IMR-90 (cell line): Measurements from ENCODE around the gene NUDT3. TPM values are rescaled to one million over a fixed set of nuclear protein-coding genes. Genes with fewer than 3 reads are reported as not detected.

Source experiments
- ATAC-seq: fragments of 200-7000 bp; cut with Tn5 transposase; 2 replicates; pipeline ENCODE4 v1.9.1; 2020; ENCODE audit warnings: low read depth, mild to moderate bottlenecking, moderate library complexity
- BruUV-seq: library from RNA; stranded (reverse); fragments of 400-500 nt; replicated peaks from 2 replicates; lab custom pipeline; 2021; lab: Mats Ljungman, UMichigan
- CTCF ChIA-PET: fragments of 300-600 bp; formaldehyde crosslinking; extraction: SDS; loops from one replicate; lab custom pipeline; 2021; ENCODE audit warnings: antibody characterized with exemption; lab: Yijun Ruan, JAX
- POLR2A ChIA-PET: fragments of 300-600 bp; sonication (Branson Sonifier 250); formaldehyde crosslinking; loops from one replicate; lab custom pipeline; 2022; ENCODE audit warnings: antibody characterized with exemption; ENCODE audit not compliant: unreplicated experiment; lab: Charles Lee
- DNase-seq: peaks from one replicate; pipeline ENCODE4 v3.0.0; 2013
- H2AFZ ChIP-seq: replicated peaks from 2 replicates; pipeline ENCODE3; 2013; ENCODE audit warnings: low read length, mild to moderate bottlenecking; ENCODE audit not compliant: poor library complexity
- H2AK5ac ChIP-seq: 2 replicates; pipeline ENCODE4 v1.6.1; 2013; ENCODE audit warnings: low read depth, low read length, inconsistent platforms
- H2AK9ac ChIP-seq: replicated peaks from 2 replicates; pipeline ENCODE3; 2013; ENCODE audit warnings: mild to moderate bottlenecking, low read depth, low read length, moderate library complexity; ENCODE audit not compliant: poor library complexity
- H2BK120ac ChIP-seq: 2 replicates; pipeline ENCODE4 v1.6.1; 2013; ENCODE audit warnings: low read depth, low read length, inconsistent platforms
- H2BK15ac ChIP-seq: 3 replicates; pipeline ENCODE4 v1.6.1; 2013; ENCODE audit warnings: low read depth, low read length, inconsistent platforms
- H2BK20ac ChIP-seq: 2 replicates; pipeline ENCODE4 v1.6.1; 2013; ENCODE audit warnings: low read depth, mild to moderate bottlenecking, inconsistent platforms, low read length, moderate library complexity
- H2BK5ac ChIP-seq: 2 replicates; pipeline ENCODE4 v1.6.1; 2013; ENCODE audit warnings: mild to moderate bottlenecking, low read depth, low read length, inconsistent platforms; ENCODE audit not compliant: poor library complexity, severe bottlenecking
- H3K14ac ChIP-seq: replicated peaks from 2 replicates; pipeline ENCODE4 v1.6.1; 2013; ENCODE audit warnings: low read depth, low read length, inconsistent platforms
- H3K18ac ChIP-seq: 2 replicates; pipeline ENCODE4 v1.6.1; 2013; ENCODE audit warnings: low read depth, low read length, control low read depth
- H3K23ac ChIP-seq: 2 replicates; pipeline ENCODE4 v1.6.1; 2013; ENCODE audit warnings: low read depth, low read length, inconsistent platforms
- H3K27ac ChIP-seq: 2 replicates; pipeline ENCODE4 v1.5.1; 2013; ENCODE audit warnings: mild to moderate bottlenecking, control low read depth, low read length; ENCODE audit not compliant: insufficient read depth
- H3K27me3 ChIP-seq: 2 replicates; pipeline ENCODE4 v1.6.1; 2013; ENCODE audit warnings: low read length; ENCODE audit not compliant: control insufficient read depth, insufficient read depth
- H3K36me3 ChIP-seq: 2 replicates; pipeline ENCODE4 v1.6.1; 2013; ENCODE audit warnings: low read length, mixed read lengths; ENCODE audit not compliant: control insufficient read depth, insufficient read depth
- H3K4ac ChIP-seq: 2 replicates; pipeline ENCODE4 v1.6.1; 2013; ENCODE audit warnings: low read depth, low read length, inconsistent platforms
- H3K4me1 ChIP-seq: 2 replicates; pipeline ENCODE4 v1.6.1; 2013; ENCODE audit warnings: low read length, mixed read lengths; ENCODE audit not compliant: control insufficient read depth, insufficient read depth
- H3K4me2 ChIP-seq: 2 replicates; pipeline ENCODE4 v1.6.1; 2013; ENCODE audit warnings: low read depth, mild to moderate bottlenecking, control low read depth, low read length, moderate library complexity
- H3K4me3 ChIP-seq: 2 replicates; pipeline ENCODE4 v1.5.1; 2013; ENCODE audit warnings: low read depth, mild to moderate bottlenecking, control low read depth, low read length, moderate library complexity; ENCODE audit not compliant: insufficient read depth
- H3K56ac ChIP-seq: 2 replicates; pipeline ENCODE4 v1.6.1; 2013; ENCODE audit warnings: low read length, inconsistent platforms; ENCODE audit not compliant: insufficient read depth; ENCODE audit errors: extremely low read depth
- H3K79me1 ChIP-seq, 2 experiments: 2 replicates each; pipeline ENCODE4 v1.6.1; 2013; ENCODE audit warnings: low read length in 2 of 2, inconsistent platforms in 1 of 2, low read depth in 1 of 2
- H3K9ac ChIP-seq: 2 replicates; pipeline ENCODE4 v1.6.1; 2013; ENCODE audit warnings: low read depth, low read length, control low read depth
- H3K9me1 ChIP-seq: 2 replicates; pipeline ENCODE4 v1.6.1; 2013; ENCODE audit warnings: low read length, inconsistent platforms; ENCODE audit not compliant: insufficient read depth
- H3K9me3 ChIP-seq: 2 replicates; pipeline ENCODE4 v1.6.1; 2013; ENCODE audit warnings: low read length; ENCODE audit not compliant: control insufficient read depth, insufficient read depth
- H4K20me1 ChIP-seq: 2 replicates; pipeline ENCODE4 v1.6.1; 2013; ENCODE audit warnings: low read length, inconsistent platforms; ENCODE audit not compliant: insufficient read depth
- H4K5ac ChIP-seq: 2 replicates; pipeline ENCODE4 v1.6.1; 2013; ENCODE audit warnings: mild to moderate bottlenecking, low read depth, low read length, control low read depth
- H4K8ac ChIP-seq, 2 experiments: 2 replicates each; pipeline ENCODE4 v1.6.1; 2013; ENCODE audit warnings: low read depth in 2 of 2, low read length in 2 of 2, control low read depth in 1 of 2, inconsistent platforms in 1 of 2
- H4K91ac ChIP-seq: 2 replicates; pipeline ENCODE4 v1.6.1; 2013; ENCODE audit warnings: low read depth, low read length, inconsistent platforms; ENCODE audit not compliant: insufficient read depth
- BHLHE40 ChIP-seq: fragments of 150-350 bp; IDR thresholded peaks from 2 replicates; pipeline ENCODE4 v1.6.1; 2016; ENCODE audit warnings: mild to moderate bottlenecking, low read depth, low read length
- CEBPB ChIP-seq: IDR thresholded peaks from 2 replicates; pipeline ENCODE4 v1.6.1; 2012; ENCODE audit warnings: low read depth, low read length, improper control_type of control experiment
- CHD1 ChIP-seq: IDR thresholded peaks from 2 replicates; pipeline ENCODE4 v1.6.1; 2012; ENCODE audit warnings: low read depth, low read length, improper control_type of control experiment
- FOS ChIP-seq: fragments of 150-350 bp; IDR thresholded peaks from 2 replicates; pipeline ENCODE4 v1.6.1; 2016; ENCODE audit warnings: low read depth, low read length
- MAFK ChIP-seq: IDR thresholded peaks from 2 replicates; pipeline ENCODE4 v1.6.1; 2012; ENCODE audit warnings: low read depth, low read length, improper control_type of control experiment
- MAZ ChIP-seq: IDR thresholded peaks from 2 replicates; pipeline ENCODE4 v1.6.1; 2012; ENCODE audit warnings: low read depth, mild to moderate bottlenecking, low read length, improper control_type of control experiment, moderate library complexity, borderline replicate concordance
- MXI1 ChIP-seq: IDR thresholded peaks from 2 replicates; pipeline ENCODE4 v1.6.1; 2012; ENCODE audit warnings: low read depth, mild to moderate bottlenecking, low read length, moderate library complexity, borderline replicate concordance
- NFE2L2 ChIP-seq: fragments of 150-350 bp; IDR thresholded peaks from 2 replicates; pipeline ENCODE4 v1.6.1; 2016; ENCODE audit warnings: low read depth, mild to moderate bottlenecking, low read length
- POLR2A ChIP-seq: IDR thresholded peaks from 2 replicates; pipeline ENCODE4 v1.6.1; 2012; ENCODE audit warnings: mild to moderate bottlenecking, low read depth, low read length
- RAD21 ChIP-seq: IDR thresholded peaks from 2 replicates; pipeline ENCODE4 v1.6.1; 2012; ENCODE audit warnings: low read length, improper control_type of control experiment
- RFX5 ChIP-seq: IDR thresholded peaks from 2 replicates; pipeline ENCODE4 v1.8.0; 2012; ENCODE audit warnings: low read depth, mild to moderate bottlenecking, low read length, moderate library complexity
- SMC3 ChIP-seq: fragments of 150-350 bp; IDR thresholded peaks from 2 replicates; pipeline ENCODE4 v1.6.1; 2016; ENCODE audit warnings: low read depth, mild to moderate bottlenecking, antibody characterized with exemption, low read length, moderate library complexity
- WGBS, 2 experiments: methylation state at CpG; one replicate each; pipeline versions ENCODE4 v1.1.5 to v1.1.7; 2013; ENCODE audit warnings: missing lambda C conversion rate in 2 of 2; ENCODE audit not compliant: insufficient read length in 1 of 2; ENCODE audit errors: extremely low coverage in 2 of 2; 5-methylcytosine and 5-hydroxymethylcytosine counted together
- dilution Hi-C: fragments of 300-500 bp; cut with HindIII; formaldehyde crosslinking; loops from one replicate; pipeline ENCODE4 v1.14.3; 2018; ENCODE audit warnings: low sequenced_read_pairs; ENCODE audit not compliant: unreplicated experiment
- in situ Hi-C: fragments of 300-500 bp; cut with MboI; formaldehyde crosslinking; loops from 3 replicates; pipeline ENCODE4 v1.14.3; 2019; ENCODE audit warnings: low sequenced_read_pairs, inconsistent platforms, mixed read lengths
- intact Hi-C: fragments of 100-400 bp; cut with micrococcal nuclease; formaldehyde crosslinking; loops from 2 replicates; pipeline ENCODE4 v1.10.0; 2022
- polyA plus RNA-seq, 3 experiments: library from polyadenylated mRNA; depleted of rRNA; stranded (reverse); fragments of >200 nt; gene quantifications; 2 replicates each; pipeline ENCODE4 v1.2.3, GENCODE V29; 2012; ENCODE audit warnings: low replicate concordance in 1 of 3
- total RNA-seq: library from RNA; depleted of rRNA; stranded (reverse); fragments of >200 nt; gene quantifications from 2 replicates; pipeline ENCODE4 v1.2.3, GENCODE V29; 2012
- TF ChIP-seq, protein P1 (sequence below): fragments of 150-350 bp; IDR thresholded peaks from 2 replicates; pipeline ENCODE4 v1.6.1; 2016; ENCODE audit warnings: low read depth, mild to moderate bottlenecking, low read length, moderate library complexity, borderline replicate concordance
- TF ChIP-seq, protein P2 (sequence below): conservative IDR thresholded peaks from 2 replicates; pipeline ENCODE4 v1.5.1; 2012; ENCODE audit warnings: mild to moderate bottlenecking, low read depth, low read length, improper control_type of control experiment
- TF ChIP-seq, protein P3 (sequence below): fragments of 150-350 bp; IDR thresholded peaks from 2 replicates; pipeline ENCODE4 v1.6.1; 2017; ENCODE audit warnings: mild to moderate bottlenecking, antibody characterized with exemption, low read length, low read depth

Gene NUDT3
- total and polyA plus RNA-seq, 2 of the 4 experiments (the other 2 are of a cell fraction): 10.1 to 17.2 TPM

DNA sequence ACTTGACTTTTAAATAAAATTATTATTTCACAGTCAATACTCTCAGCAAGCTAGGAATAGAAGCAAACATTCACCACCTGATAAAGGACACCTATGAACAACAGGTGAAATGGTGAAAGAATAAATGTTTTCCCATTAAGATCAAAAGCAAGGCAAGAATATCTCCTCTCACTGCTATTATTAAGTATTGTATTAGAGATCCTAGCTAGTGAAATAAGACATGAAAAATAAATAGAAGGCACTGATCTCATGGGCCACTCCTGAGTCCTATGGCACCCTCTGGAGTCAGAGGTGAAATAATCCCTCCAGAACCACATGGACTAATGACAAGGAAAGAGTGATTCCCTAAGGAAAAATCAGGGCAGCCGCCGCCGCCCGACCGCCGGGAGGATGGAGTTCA, 4.0 kb upstream of the NUDT3 start:
- no peak overlapping the region for H2BK120ac ChIP-seq
- no peak overlapping the region for H4K91ac ChIP-seq
- H3K79me1 ChIP-seq: peaks cover 0 to 6% of the 10 kb centered on the region in 2 experiments; a peak in 3 of 4 replicates
- no peak overlapping the region for H3K9ac ChIP-seq
- no peak overlapping the region for H3K14ac ChIP-seq
- H3K23ac ChIP-seq: no peak overlapping the region
- H2BK15ac ChIP-seq: no peak overlapping the region
- dilution Hi-C loops: no loop called here
- H3K27me3 ChIP-seq: no peaks in the 10 kb centered on the region
- no peak overlapping the region for H2AFZ ChIP-seq
- no peak overlapping the region for H3K27ac ChIP-seq
- BruUV-seq: no TSS peak
- no peaks in the 10 kb centered on the region for H3K9me1 ChIP-seq
- H3K36me3 ChIP-seq: no peaks in the 10 kb centered on the region
- DNase-seq (no peak), ATAC-seq (no peak)
- in situ Hi-C loops: no loop called here
- H2AK9ac ChIP-seq: no peak overlapping the region
- H3K4me3 ChIP-seq: no peak overlapping the region
- no peak overlapping the region for H3K18ac ChIP-seq
- no peaks in the 10 kb centered on the region for H4K20me1 ChIP-seq
- WGBS, 2 experiments: no CpG with 5 or more reads among the region's 6 CpGs
- no peak overlapping the region for H3K56ac ChIP-seq
- no peak overlapping the region for H4K5ac ChIP-seq
- no peak overlapping the region for H4K8ac ChIP-seq
- POLR2A ChIA-PET: no interaction called here
- no peak for TF ChIP-seq MAFK
- TF ChIP-seq, protein P1, sequence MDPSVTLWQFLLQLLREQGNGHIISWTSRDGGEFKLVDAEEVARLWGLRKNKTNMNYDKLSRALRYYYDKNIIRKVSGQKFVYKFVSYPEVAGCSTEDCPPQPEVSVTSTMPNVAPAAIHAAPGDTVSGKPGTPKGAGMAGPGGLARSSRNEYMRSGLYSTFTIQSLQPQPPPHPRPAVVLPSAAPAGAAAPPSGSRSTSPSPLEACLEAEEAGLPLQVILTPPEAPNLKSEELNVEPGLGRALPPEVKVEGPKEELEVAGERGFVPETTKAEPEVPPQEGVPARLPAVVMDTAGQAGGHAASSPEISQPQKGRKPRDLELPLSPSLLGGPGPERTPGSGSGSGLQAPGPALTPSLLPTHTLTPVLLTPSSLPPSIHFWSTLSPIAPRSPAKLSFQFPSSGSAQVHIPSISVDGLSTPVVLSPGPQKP: no peak
- no peak for TF ChIP-seq MAZ
- no peak for TF ChIP-seq RFX5
- TF ChIP-seq MXI1: no peak
- no peak for TF ChIP-seq CEBPB
- TF ChIP-seq SMC3: no peak
- TF ChIP-seq FOS: no peak
- TF ChIP-seq RAD21: no peak
- no peak for TF ChIP-seq CHD1
- no peak for TF ChIP-seq NFE2L2
- TF ChIP-seq BHLHE40: no peak
- TF ChIP-seq, protein P2, sequence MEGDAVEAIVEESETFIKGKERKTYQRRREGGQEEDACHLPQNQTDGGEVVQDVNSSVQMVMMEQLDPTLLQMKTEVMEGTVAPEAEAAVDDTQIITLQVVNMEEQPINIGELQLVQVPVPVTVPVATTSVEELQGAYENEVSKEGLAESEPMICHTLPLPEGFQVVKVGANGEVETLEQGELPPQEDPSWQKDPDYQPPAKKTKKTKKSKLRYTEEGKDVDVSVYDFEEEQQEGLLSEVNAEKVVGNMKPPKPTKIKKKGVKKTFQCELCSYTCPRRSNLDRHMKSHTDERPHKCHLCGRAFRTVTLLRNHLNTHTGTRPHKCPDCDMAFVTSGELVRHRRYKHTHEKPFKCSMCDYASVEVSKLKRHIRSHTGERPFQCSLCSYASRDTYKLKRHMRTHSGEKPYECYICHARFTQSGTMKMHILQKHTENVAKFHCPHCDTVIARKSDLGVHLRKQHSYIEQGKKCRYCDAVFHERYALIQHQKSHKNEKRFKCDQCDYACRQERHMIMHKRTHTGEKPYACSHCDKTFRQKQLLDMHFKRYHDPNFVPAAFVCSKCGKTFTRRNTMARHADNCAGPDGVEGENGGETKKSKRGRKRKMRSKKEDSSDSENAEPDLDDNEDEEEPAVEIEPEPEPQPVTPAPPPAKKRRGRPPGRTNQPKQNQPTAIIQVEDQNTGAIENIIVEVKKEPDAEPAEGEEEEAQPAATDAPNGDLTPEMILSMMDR: no peak
- TF ChIP-seq POLR2A: no peak
- TF ChIP-seq, protein P3, sequence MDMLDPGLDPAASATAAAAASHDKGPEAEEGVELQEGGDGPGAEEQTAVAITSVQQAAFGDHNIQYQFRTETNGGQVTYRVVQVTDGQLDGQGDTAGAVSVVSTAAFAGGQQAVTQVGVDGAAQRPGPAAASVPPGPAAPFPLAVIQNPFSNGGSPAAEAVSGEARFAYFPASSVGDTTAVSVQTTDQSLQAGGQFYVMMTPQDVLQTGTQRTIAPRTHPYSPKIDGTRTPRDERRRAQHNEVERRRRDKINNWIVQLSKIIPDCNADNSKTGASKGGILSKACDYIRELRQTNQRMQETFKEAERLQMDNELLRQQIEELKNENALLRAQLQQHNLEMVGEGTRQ: no peak
- H2AK5ac ChIP-seq: no peak overlapping the region
- intact Hi-C loops: no loop called here
- H3K9me3 ChIP-seq: no peaks in the 10 kb centered on the region
- H2BK20ac ChIP-seq: no peak overlapping the region
- H3K4me1 ChIP-seq: no peaks in the 10 kb centered on the region
- no peak overlapping the region for H3K4ac ChIP-seq
- H3K4me2 ChIP-seq: no peak overlapping the region
- H2BK5ac ChIP-seq: no peak overlapping the region
- CTCF ChIA-PET: interaction anchor here (1.3 kb wide), 1 partner anchor 18 kb away, joined by 5 read pairs; no protein-coding TSS in a partner anchor
